ENCODE results near the gene MXD3.

Gene MXD3

GRCh38 chr5:177351392-177352329 is 40.0 kb upstream of the MXD3 start, which contains the start of gene LMAN2 (continued):
- TF ChIP-seq ZBTB11 (tag by site-specific recombination; conservative IDR thresholded peaks at IDR 0.05; ENCODE audit: low read depth) (peak; percentile 99), ZNF626 (tag by site-specific recombination; IDR thresholded peaks at IDR 0.05) (no peak), ZNF211 (tag by site-specific recombination; IDR thresholded peaks at IDR 0.05; ENCODE audit: low read depth) (no peak), ZNF596 (tag by site-specific recombination; IDR thresholded peaks at IDR 0.05) (no peak), IKZF3 (tag by site-specific recombination; IDR thresholded peaks at IDR 0.05) (no peak), ZBTB20 (tag by site-specific recombination; IDR thresholded peaks at IDR 0.05) (peak; percentile 82; the same call in 1 of the 2 replicates), ZNF398 (tag by site-specific recombination; IDR thresholded peaks at IDR 0.05) (no peak), ZBTB6 (tag by site-specific recombination; IDR thresholded peaks at IDR 0.05) (peak; percentile 30; the same call in 1 of the 2 replicates), SP3 (tag by site-specific recombination; IDR thresholded peaks at IDR 0.05) (peak; percentile 92), WT1 (tag by site-specific recombination; IDR thresholded peaks at IDR 0.05) (0 out of 2 replicates have a peak, but pooled peaks have one; percentile 32), ZNF843 (tag by site-specific recombination; IDR thresholded peaks at IDR 0.05) (peak; percentile 47; the same call in 1 of the 2 replicates), KLF8 (tag by site-specific recombination; IDR thresholded peaks at IDR 0.05) (peak; percentile 94), ZFP3 (tag by site-specific recombination; IDR thresholded peaks at IDR 0.05; ENCODE audit: low read depth) (no peak), PRDM4 (tag by site-specific recombination; IDR thresholded peaks at IDR 0.05) (peak; percentile 34; the same call in 1 of the 2 replicates), ZNF324 (tag by site-specific recombination; IDR thresholded peaks at IDR 0.05) (peak; percentile 70; the same call in 1 of the 2 replicates), ZBTB1 (tag by site-specific recombination; IDR thresholded peaks at IDR 0.05) (peak; percentile 84; the same call in 1 of the 2 replicates), ZNF335 (tag by site-specific recombination; conservative IDR thresholded peaks at IDR 0.05) (peak; percentile 100), ZNF513 (tag by site-specific recombination; IDR thresholded peaks at IDR 0.05) (0 out of 2 replicates have a peak, but pooled peaks have one; percentile 23), ZXDB (tag by site-specific recombination; IDR thresholded peaks at IDR 0.05) (peak; percentile 98), ZNF518A (tag by site-specific recombination; conservative IDR thresholded peaks at IDR 0.05; ENCODE audit: low read depth) (peak; percentile 71; the same call in 1 of the 2 replicates)
